Renal pelvis (tissue), 4 donors: ENCODE data around the gene TSPEAR. TPM values are rescaled to one million over a fixed set of nuclear protein-coding genes. Genes with fewer than 3 reads are reported as not detected.
"Not testable (repeated sequence)": the region's sequence is repeated elsewhere in the genome, so short reads cannot be mapped to it uniquely, and the experiment has no call there.

Experiments
- DNase-seq: peaks from one replicate; pipeline ENCODE4 v3.0.0-alpha.2; 2013
- polyA plus RNA-seq, 3 donors: library from polyadenylated mRNA; unstranded; fragments of 120-200 nt; gene quantifications; one replicate each; pipeline ENCODE4 v1.2.1, GENCODE V29; 2013; ENCODE audit not compliant: insufficient read length in 3 of 3

TSPEAR gene
- polyA plus RNA-seq, 3 donors, result 0.95 to 1.1 (median 1.0) TPM

- DNase-seq, result not testable (repeated sequence)
These were observed 208.1 kb downstream of the TSPEAR start for GRCh38 chr21:44503006-44503889.

DNA sequence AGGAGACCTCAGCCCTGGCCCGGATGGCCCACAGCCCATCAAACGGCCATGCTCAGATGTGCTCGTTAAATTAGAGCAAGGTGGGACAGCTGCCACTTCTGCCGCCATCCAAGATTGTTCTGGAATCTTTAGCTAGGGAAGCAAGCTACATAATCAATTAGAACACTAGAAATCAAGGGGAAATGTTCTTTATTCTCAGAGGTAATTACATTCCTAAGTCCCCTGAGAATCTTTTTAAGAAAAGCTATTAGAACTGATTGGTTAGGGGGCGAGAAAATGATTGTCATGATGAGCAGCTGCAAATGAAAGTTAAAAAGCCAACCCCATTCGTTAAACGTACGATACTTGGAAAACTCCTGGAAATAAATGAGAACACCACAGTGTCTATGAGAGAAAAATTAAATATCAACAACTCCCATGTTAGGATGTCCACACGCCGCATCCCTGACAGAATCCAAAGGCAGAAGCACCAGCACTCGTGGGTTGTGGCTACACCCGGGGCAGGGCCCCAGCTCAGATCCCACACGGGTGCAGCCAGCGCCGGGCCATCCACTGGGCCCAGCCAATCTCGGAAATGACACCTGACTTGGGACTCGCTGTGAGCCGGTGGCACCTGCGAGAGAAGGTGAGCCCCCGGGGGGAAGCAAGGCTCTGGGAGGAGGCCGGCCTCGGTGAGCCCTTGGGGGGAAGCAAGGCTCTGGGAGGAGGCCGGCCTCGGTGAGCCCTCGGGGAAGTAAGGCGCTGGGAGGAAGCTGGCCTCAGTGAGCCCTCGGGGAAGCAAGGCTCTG is 209.0 kb downstream of the TSPEAR start:
- DNase-seq, result no peak

- DNase-seq, result no peak
These were observed 211.3 kb downstream of the TSPEAR start for GRCh38 chr21:44500111-44500510.

DNA sequence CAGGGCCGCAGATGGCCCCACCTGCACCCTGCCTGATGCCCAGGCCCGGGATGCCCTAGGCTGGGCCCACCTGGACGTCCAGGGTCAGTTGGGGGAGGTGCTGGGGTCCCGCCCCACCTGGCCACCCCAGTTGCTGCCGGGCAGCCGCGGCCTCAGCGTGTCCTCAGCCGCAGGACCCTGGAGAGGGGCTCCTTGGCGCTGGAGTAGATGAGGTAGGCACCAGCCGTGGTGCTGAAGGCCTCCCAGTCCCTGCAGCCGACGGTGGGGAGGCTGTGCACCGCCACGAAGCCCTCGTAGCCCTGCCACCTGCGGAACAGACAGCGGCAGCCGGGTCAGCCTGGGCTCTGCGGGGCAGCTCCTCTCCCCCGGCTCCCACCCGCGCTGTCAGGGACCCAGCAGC is 211.7 kb downstream of the TSPEAR start:
- no peak for DNase-seq

DNA sequence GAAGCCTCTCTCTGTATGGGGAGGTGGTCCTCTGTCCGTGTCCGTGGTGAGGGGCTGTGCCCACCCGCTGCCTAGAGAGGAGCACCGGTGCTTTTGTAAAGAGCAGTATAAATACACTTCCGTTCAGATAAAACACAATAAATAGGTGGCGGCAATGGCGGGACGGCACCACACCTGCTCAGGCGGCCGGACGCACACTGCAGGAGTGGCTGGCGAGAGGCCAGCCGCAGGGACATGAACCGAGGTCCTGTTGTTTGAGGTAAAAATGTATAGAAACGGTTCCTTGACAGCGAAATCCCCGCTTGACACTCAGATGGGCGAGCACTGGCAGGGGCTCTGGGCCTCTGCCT is 212.2 kb downstream of the TSPEAR start:
- DNase-seq, result no peak

- DNase-seq, result no peak
These were observed 212.8 kb downstream of the TSPEAR start for GRCh38 chr21:44498280-44499210.

GRCh38 chr21:44497703-44498126 is 213.7 kb downstream of the TSPEAR start:
- no peak for DNase-seq

- no peak for DNase-seq
These were observed 214.5 kb downstream of the TSPEAR start for GRCh38 chr21:44496564-44497550.

- no peak for DNase-seq
These were observed 215.5 kb downstream of the TSPEAR start for GRCh38 chr21:44495611-44496563.

- no peak for DNase-seq
These were observed 216.4 kb downstream of the TSPEAR start for GRCh38 chr21:44494956-44495355.

GRCh38 chr21:44494418-44494817 is 217.0 kb downstream of the TSPEAR start:
- no peak for DNase-seq

GRCh38 chr21:44492567-44493385 is 218.6 kb downstream of the TSPEAR start:
- DNase-seq, result no peak

GRCh38 chr21:44490816-44491215 is 220.6 kb downstream of the TSPEAR start:
- no peak for DNase-seq

- DNase-seq, result no peak
These were observed 221.0 kb downstream of the TSPEAR start for GRCh38 chr21:44490405-44490804.

- DNase-seq, result no peak
These were observed 221.4 kb downstream of the TSPEAR start for GRCh38 chr21:44489962-44490361.

GRCh38 chr21:44487831-44488230 is 223.5 kb downstream of the TSPEAR start:
- DNase-seq, result no peak

DNA sequence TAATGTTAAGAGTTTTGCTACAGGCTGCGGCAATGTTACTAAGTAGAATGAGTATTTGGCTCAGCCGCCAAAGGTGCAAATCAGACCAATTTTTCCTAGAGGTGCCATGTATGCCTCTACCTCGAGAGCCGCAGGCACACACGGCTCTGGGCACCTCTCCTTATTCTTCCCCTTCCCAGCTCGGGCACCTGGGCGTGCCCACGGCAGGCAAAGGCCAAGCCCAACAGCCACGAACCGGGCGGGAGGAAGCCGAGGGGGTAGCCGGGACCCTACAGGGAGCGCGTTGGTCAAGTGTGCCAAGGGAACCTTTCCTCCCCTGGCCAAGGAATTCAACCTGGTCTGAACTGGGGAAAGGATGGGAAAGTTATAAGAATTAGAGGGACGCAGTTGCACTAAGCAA is 225.1 kb downstream of the TSPEAR start:
- DNase-seq, result no peak

- no peak for DNase-seq
These were observed 225.6 kb downstream of the TSPEAR start for GRCh38 chr21:44485796-44486195.
